Measurements from ENCODE around the gene FBXL15. TPM values are rescaled to one million over a fixed set of nuclear protein-coding genes. Genes with fewer than 3 reads are reported as not detected.

The FBXL15 gene
- total and polyA plus RNA-seq, 9 of the 15 experiments (the other 6 are each of a cell fraction or from before 2014, with no cell fraction given), result 0.08 to 25.9 (median 3.5) TPM

- TF ChIP-seq MECOM (CRISPR knock-in tag; IDR thresholded peaks at IDR 0.05) (no peak), POLR2AphosphoS5 (IDR thresholded peaks at IDR 0.05; ENCODE audit: control insufficient read depth, insufficient read depth, low read depth, low read length) (no peak), VEZF1 (CRISPR knock-in tag; IDR thresholded peaks at IDR 0.05) (peak; percentile 32; the same call in 1 of the 2 replicates)
Observed at GRCh38 chr10:102408728-102409603, 11.7 kb upstream of the FBXL15 start (continued).

DNA sequence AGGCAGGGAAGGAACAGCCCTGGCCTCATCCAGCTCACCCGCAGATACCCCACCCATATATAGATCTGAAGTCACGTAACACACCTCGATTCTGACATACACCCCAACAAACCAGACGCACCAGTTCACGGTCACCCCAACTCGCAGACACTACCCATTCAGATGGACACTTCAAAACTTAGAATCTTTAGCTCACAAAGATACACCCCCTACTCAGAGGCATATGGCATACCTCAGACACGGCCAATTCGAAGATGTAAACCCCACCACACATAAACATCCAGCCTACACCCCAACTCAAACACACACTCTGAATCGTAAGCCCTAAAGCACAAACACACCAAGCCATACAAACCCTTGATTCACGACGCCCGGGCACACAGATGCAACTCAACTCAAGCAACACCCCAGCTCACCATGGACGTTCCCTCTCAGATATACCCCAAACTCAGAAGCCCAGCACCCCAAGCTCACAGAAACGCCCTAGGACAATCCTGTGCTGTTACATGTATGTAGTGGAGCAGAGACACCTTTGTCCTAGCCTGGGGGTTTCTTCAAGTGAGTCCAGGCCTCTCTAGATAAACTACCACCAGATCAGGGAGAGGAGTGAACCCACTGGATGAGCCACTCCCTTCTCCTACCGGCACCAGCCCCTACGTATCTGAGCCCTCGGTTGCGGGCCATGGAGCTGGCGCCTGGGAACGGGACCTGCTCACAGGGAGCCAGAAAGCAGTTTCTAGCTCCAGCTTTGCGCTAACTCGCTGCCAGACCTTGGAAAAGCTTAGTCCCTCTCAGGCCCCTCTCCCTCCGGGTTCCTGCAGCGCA is 10.8 kb upstream of the FBXL15 start:
- no peaks in the 10 kb centered on the region for H3K9me3 ChIP-seq (replicated peaks; ENCODE audit: control insufficient read depth, insufficient read depth, low read depth, low read length)
- intact Hi-C loops (cut with micrococcal nuclease) (no loop called here), in situ Hi-C loops (cut with MboI) (no loop called here)
- H3K27ac ChIP-seq (ENCODE audit: extremely low read depth, low read depth, low read length), result no peak overlapping the region
- ChIA-PET POLR2A (interaction anchor here (1.0 kb wide), 1 partner anchor 11 kb away, joined by 3 read pairs; no protein-coding TSS in a partner anchor), CTCF (ENCODE audit: low intra/inter-chr PET ratio) (interaction anchor here (0.6 kb wide), 1 partner anchor 14 kb away, joined by 4 read pairs; no protein-coding TSS in a partner anchor)
- H3K4me3 ChIP-seq, result no peak overlapping the region
- no TSS peak for BruUV-seq (replicated peaks)
- DNase-seq (ENCODE audit: extremely low read depth in 1 of 4, low spot score in 3 of 4) (no peak), ATAC-seq (no peak), FAIRE-seq (no peak)
- no peaks in the 10 kb centered on the region for H3K9me1 ChIP-seq (ENCODE audit: control insufficient read depth, insufficient read depth, low read length)
- H3K4me1 ChIP-seq (replicated peaks in 1 of 2; ENCODE audit: control insufficient read depth in 2 of 2, insufficient read depth in 2 of 2, low read length in 2 of 2), result peaks cover 0 to 35% of the 10 kb centered on the region in 2 experiments; a peak in 3 of 5 replicates
- 0 out of 2 replicates have a peak overlapping the region, but pooled peaks have one; percentile 24 for H2AFZ ChIP-seq (ENCODE audit: low read depth, low read length)
- no peaks in the 10 kb centered on the region for H4K20me1 ChIP-seq (replicated peaks; ENCODE audit: control insufficient read depth, insufficient read depth, low read length)
- whole genome bisulfite sequencing (ENCODE audit: insufficient coverage, low coverage, missing lambda C conversion rate), result 41% methylated on average over 18 of the region's 24 CpGs
- H3K36me3 ChIP-seq (ENCODE audit: control insufficient read depth, insufficient read depth, low read length), result no peaks in the 10 kb centered on the region
- H3K79me2 ChIP-seq (ENCODE audit: control insufficient read depth, insufficient read depth, low read length), result no peaks in the 10 kb centered on the region
- H3K9ac ChIP-seq (ENCODE audit: insufficient read depth in 1 of 2, low read depth in 2 of 2, low read length in 2 of 2), result no peak overlapping the region; a peak in 1 of 4 replicates
- no peak overlapping the region for H3K4me2 ChIP-seq (ENCODE audit: insufficient read depth, low read length)
- H3K27me3 ChIP-seq (ENCODE audit: control insufficient read depth in 2 of 2, insufficient read depth in 2 of 2, low read length in 2 of 2), result peaks cover 10 to 49% of the 10 kb centered on the region in 2 experiments; a peak in 3 of 5 replicates
- no peak for TF ChIP-seq HEY1 (CRISPR knock-in tag; IDR thresholded peaks at IDR 0.05; ENCODE audit: borderline replicate concordance)
- TF ChIP-seq ZNF316 (IDR thresholded peaks at IDR 0.05), result no peak
- no peak for TF ChIP-seq STAT5A (IDR thresholded peaks at IDR 0.05; ENCODE audit: borderline replicate concordance, low read length)
- no peak for TF ChIP-seq ZNF143 (CRISPR knock-in tag; IDR thresholded peaks at IDR 0.05)
- no peak for TF ChIP-seq NFXL1 (CRISPR knock-in tag; IDR thresholded peaks at IDR 0.05)
- TF ChIP-seq, protein P1, sequence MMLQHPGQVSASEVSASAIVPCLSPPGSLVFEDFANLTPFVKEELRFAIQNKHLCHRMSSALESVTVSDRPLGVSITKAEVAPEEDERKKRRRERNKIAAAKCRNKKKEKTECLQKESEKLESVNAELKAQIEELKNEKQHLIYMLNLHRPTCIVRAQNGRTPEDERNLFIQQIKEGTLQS (IDR thresholded peaks at IDR 0.05), result no peak
- TF ChIP-seq, protein P1 (CRISPR knock-in tag; conservative IDR thresholded peaks at IDR 0.05), result no peak
- no peak for TF ChIP-seq CGGBP1 (CRISPR knock-in tag; IDR thresholded peaks at IDR 0.05)
